ENCODE measurements around the gene KCNC1. TPM values are rescaled to one million over a fixed set of nuclear protein-coding genes. Genes with fewer than 3 reads are reported as not detected.

KCNC1 gene
- total and polyA plus RNA-seq, 4 donors: 3.8 to 48.7 (median 31.0) TPM

DNA sequence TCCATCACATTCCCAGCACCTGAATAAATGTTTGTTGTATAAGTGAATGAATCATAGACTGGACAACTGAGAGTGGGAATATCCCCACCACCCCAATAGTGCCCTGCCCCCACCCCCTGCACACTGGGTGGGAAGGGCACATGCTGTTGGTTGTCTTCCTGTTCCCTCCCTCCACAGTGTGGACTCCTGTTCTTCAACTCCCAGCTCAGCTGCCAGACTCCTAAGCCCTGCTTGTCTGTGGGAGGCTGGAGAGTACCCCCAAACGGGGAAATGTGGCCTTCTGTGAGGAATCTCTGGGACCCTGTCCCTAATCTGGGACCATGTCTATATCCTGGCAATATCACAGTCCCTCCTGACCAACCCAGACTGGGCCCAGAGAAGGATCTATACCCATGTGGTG, 20.7 kb upstream of the KCNC1 start:
- no peak overlapping the region for H3K4me3 ChIP-seq (ENCODE audit: low read depth, low read length)
- WGBS (ENCODE audit: insufficient coverage): no CpG with 5 or more reads among the region's 1 CpG
- no peak for DNase-seq (ENCODE audit: low read depth in 4 of 6, low spot score in 6 of 6)
- peaks cover 2% of the 10 kb centered on the region for H3K4me1 ChIP-seq (ENCODE audit: control insufficient read depth, insufficient read depth, low read length)
- H3K36me3 ChIP-seq (ENCODE audit: control insufficient read depth, insufficient read depth, low read length): no peaks in the 10 kb centered on the region
- no peak overlapping the region for H3K27ac ChIP-seq (ENCODE audit: low read depth, low read length)
- peaks cover 59% of the 10 kb centered on the region for H3K27me3 ChIP-seq (ENCODE audit: control insufficient read depth, insufficient read depth, low read length)
- no peaks in the 10 kb centered on the region for H3K9me3 ChIP-seq (ENCODE audit: control insufficient read depth, insufficient read depth, low read length)

- Histone ChIP-seq H3K9me3 (ENCODE audit: control insufficient read depth, insufficient read depth, low read length) (no peaks in the 10 kb centered on the region), H3K4me3 (ENCODE audit: low read depth, low read length) (no peak overlapping the region), H3K27me3 (ENCODE audit: control insufficient read depth, insufficient read depth, low read length) (peaks cover 65% of the 10 kb centered on the region), H3K36me3 (ENCODE audit: control insufficient read depth, insufficient read depth, low read length) (no peaks in the 10 kb centered on the region), H3K27ac (ENCODE audit: low read depth, low read length) (no peak overlapping the region), H3K4me1 (ENCODE audit: control insufficient read depth, insufficient read depth, low read length) (peaks cover 7% of the 10 kb centered on the region)
- DNase-seq (ENCODE audit: low read depth in 4 of 6, low spot score in 6 of 6): no peak
- 58% methylated on average over 7 of the region's 8 CpGs for WGBS (ENCODE audit: insufficient coverage)
Observed at GRCh38 chr11:17714356-17714854, 20.2 kb upstream of the KCNC1 start.

GRCh38 chr11:17714870-17715269, 19.7 kb upstream of the KCNC1 start:
- H3K9me3 ChIP-seq (ENCODE audit: control insufficient read depth, insufficient read depth, low read length): no peaks in the 10 kb centered on the region
- 87% methylated on average over 3 of the region's 4 CpGs for WGBS (ENCODE audit: insufficient coverage)
- H3K36me3 ChIP-seq (ENCODE audit: control insufficient read depth, insufficient read depth, low read length): no peaks in the 10 kb centered on the region
- DNase-seq (ENCODE audit: low read depth in 4 of 6, low spot score in 6 of 6): no peak
- H3K27ac ChIP-seq (ENCODE audit: low read depth, low read length): no peak overlapping the region
- H3K27me3 ChIP-seq (ENCODE audit: control insufficient read depth, insufficient read depth, low read length): peaks cover 66% of the 10 kb centered on the region
- H3K4me1 ChIP-seq (ENCODE audit: control insufficient read depth, insufficient read depth, low read length): peaks cover 12% of the 10 kb centered on the region
- H3K4me3 ChIP-seq (ENCODE audit: low read depth, low read length): no peak overlapping the region

GRCh38 chr11:17716807-17717206, 17.8 kb upstream of the KCNC1 start:
- no peak overlapping the region for H3K4me3 ChIP-seq (ENCODE audit: low read depth, low read length)
- WGBS (ENCODE audit: insufficient coverage): 90% methylated on average over 2 of the region's 2 CpGs
- peaks cover 80% of the 10 kb centered on the region for H3K27me3 ChIP-seq (ENCODE audit: control insufficient read depth, insufficient read depth, low read length)
- peaks cover 30% of the 10 kb centered on the region for H3K4me1 ChIP-seq (ENCODE audit: control insufficient read depth, insufficient read depth, low read length)
- H3K36me3 ChIP-seq (ENCODE audit: control insufficient read depth, insufficient read depth, low read length): no peaks in the 10 kb centered on the region
- H3K9me3 ChIP-seq (ENCODE audit: control insufficient read depth, insufficient read depth, low read length): no peaks in the 10 kb centered on the region
- DNase-seq (ENCODE audit: low read depth in 4 of 6, low spot score in 6 of 6): no peak
- no peak overlapping the region for H3K27ac ChIP-seq (ENCODE audit: low read depth, low read length)

DNA sequence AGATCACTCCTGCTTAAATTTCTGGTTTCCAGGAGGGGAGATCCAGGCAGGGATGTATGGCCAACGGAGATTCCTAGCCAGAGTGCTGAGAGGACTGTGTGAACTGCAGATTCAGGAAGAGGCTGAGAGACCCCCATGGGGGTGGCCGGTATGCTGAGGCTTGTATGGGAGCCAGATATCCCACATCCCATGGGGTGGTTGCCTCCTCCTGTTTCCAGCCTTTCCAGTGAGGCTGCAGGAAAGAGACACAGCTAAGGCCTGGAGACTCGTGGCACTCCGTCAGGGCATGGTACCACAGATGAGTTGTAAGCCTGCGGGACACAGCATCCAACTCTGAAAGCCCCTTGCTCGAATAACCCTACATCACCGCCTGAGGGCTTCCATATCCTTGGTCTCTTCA, 16.6 kb upstream of the KCNC1 start:
- no peak overlapping the region for H3K4me3 ChIP-seq (ENCODE audit: low read depth, low read length)
- H3K9me3 ChIP-seq (ENCODE audit: control insufficient read depth, insufficient read depth, low read length): no peaks in the 10 kb centered on the region
- no peaks in the 10 kb centered on the region for H3K36me3 ChIP-seq (ENCODE audit: control insufficient read depth, insufficient read depth, low read length)
- peaks cover 83% of the 10 kb centered on the region for H3K27me3 ChIP-seq (ENCODE audit: control insufficient read depth, insufficient read depth, low read length)
- no peak for DNase-seq (ENCODE audit: low read depth in 4 of 6, low spot score in 6 of 6)
- peaks cover 33% of the 10 kb centered on the region for H3K4me1 ChIP-seq (ENCODE audit: control insufficient read depth, insufficient read depth, low read length)
- WGBS (ENCODE audit: insufficient coverage): 59% methylated on average over 7 of the region's 7 CpGs
- H3K27ac ChIP-seq (ENCODE audit: low read depth, low read length): no peak overlapping the region

- H3K36me3 ChIP-seq (ENCODE audit: control insufficient read depth, insufficient read depth, low read length): no peaks in the 10 kb centered on the region
- no peak overlapping the region for H3K4me3 ChIP-seq (ENCODE audit: low read depth, low read length)
- H3K9me3 ChIP-seq (ENCODE audit: control insufficient read depth, insufficient read depth, low read length): no peaks in the 10 kb centered on the region
- 11% methylated on average over 16 of the region's 16 CpGs for WGBS (ENCODE audit: insufficient coverage)
- H3K27me3 ChIP-seq (ENCODE audit: control insufficient read depth, insufficient read depth, low read length): peaks cover 89% of the 10 kb centered on the region
- DNase-seq (ENCODE audit: low read depth in 4 of 6, low spot score in 6 of 6): no peak
- peaks cover 33% of the 10 kb centered on the region for H3K4me1 ChIP-seq (ENCODE audit: control insufficient read depth, insufficient read depth, low read length)
- no peak overlapping the region for H3K27ac ChIP-seq (ENCODE audit: low read depth, low read length)
Observed at GRCh38 chr11:17718510-17718962, 16.0 kb upstream of the KCNC1 start.

DNA sequence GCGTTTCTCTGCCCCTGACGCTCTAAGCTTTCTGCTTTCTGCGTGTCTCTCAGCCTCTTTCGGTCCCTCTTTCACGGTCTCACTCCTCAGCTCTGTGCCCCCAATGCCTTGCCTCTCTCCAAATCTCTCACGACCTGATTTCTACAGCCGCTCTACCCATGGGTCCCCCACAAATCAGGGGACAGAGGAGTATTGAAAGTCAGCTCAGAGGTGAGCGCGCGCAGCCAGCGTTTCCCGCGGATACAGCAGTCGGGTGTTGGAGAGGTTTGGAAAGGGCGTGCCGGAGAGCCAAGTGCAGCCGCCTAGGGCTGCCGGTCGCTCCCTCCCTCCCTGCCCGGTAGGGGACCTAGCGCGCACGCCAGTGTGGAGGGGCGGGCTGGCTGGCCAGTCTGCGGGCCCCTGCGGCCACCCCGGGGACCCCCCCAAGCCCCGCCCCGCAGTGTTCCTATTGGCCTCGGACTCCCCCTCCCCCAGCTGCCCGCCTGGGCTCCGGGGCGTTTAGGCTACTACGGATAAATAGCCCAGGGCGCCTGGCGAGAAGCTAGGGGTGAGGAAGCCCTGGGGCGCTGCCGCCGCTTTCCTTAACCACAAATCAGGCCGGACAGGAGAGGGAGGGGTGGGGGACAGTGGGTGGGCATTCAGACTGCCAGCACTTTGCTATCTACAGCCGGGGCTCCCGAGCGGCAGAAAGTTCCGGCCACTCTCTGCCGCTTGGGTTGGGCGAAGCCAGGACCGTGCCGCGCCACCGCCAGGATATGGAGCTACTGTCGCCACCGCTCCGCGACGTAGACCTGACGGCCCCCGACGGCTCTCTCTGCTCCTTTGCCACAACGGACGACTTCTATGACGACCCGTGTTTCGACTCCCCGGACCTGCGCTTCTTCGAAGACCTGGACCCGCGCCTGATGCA, 15.3 kb upstream of the KCNC1 start, which contains the start of gene MYOD1:
TSS of gene MYOD1 (plus strand) at position 544 of the 910 bp plus-strand sequence. CDS start at position 756, 212 bp downstream.
- peaks cover 91% of the 10 kb centered on the region for H3K27me3 ChIP-seq (ENCODE audit: control insufficient read depth, insufficient read depth, low read length)
- no peak within 1 kb of the TSS for H3K4me3 ChIP-seq (ENCODE audit: low read depth, low read length)
- no peak within 1 kb of the TSS for H3K27ac ChIP-seq (ENCODE audit: low read depth, low read length)
- 1% methylated on average over 58 of the region's 68 CpGs for WGBS (ENCODE audit: insufficient coverage)
- H3K36me3 ChIP-seq (ENCODE audit: control insufficient read depth, insufficient read depth, low read length): no peaks in the 10 kb centered on the region
- peak in 1 of 6 donors; percentile 24 for DNase-seq (ENCODE audit: low read depth in 4 of 6, low spot score in 6 of 6)
- no peaks in the 10 kb centered on the region for H3K9me3 ChIP-seq (ENCODE audit: control insufficient read depth, insufficient read depth, low read length)
- peaks cover 33% of the 10 kb centered on the region for H3K4me1 ChIP-seq (ENCODE audit: control insufficient read depth, insufficient read depth, low read length)

DNA sequence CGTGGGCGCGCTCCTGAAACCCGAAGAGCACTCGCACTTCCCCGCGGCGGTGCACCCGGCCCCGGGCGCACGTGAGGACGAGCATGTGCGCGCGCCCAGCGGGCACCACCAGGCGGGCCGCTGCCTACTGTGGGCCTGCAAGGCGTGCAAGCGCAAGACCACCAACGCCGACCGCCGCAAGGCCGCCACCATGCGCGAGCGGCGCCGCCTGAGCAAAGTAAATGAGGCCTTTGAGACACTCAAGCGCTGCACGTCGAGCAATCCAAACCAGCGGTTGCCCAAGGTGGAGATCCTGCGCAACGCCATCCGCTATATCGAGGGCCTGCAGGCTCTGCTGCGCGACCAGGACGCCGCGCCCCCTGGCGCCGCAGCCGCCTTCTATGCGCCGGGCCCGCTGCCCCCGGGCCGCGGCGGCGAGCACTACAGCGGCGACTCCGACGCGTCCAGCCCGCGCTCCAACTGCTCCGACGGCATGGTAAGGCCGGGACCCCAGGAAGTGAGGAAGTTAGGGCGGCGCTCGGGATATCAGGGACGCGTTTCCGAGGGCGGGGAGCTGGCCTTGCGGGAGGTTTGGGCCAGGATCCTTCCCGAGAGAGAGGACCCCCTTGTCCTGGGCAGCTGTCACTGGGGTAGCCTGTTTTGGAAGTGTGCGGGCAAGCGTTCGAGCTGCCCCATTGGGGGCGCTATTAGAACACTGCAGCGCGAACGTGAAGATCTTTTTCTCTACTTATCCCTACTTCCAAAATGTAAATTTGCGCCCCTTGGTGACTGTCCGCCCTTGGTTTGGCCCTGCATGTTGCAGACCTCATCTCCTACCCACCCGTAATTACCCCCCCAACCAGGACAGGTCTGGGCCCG, 14.4 kb upstream of the KCNC1 start:
- Histone ChIP-seq H3K27ac (ENCODE audit: low read depth, low read length) (no peak overlapping the region), H3K36me3 (ENCODE audit: control insufficient read depth, insufficient read depth, low read length) (no peaks in the 10 kb centered on the region), H3K4me3 (ENCODE audit: low read depth, low read length) (no peak overlapping the region), H3K4me1 (ENCODE audit: control insufficient read depth, insufficient read depth, low read length) (peaks cover 33% of the 10 kb centered on the region), H3K9me3 (ENCODE audit: control insufficient read depth, insufficient read depth, low read length) (no peaks in the 10 kb centered on the region), H3K27me3 (ENCODE audit: control insufficient read depth, insufficient read depth, low read length) (peaks cover 92% of the 10 kb centered on the region)
- under 1% methylated on average over 82 of the region's 85 CpGs for WGBS (ENCODE audit: insufficient coverage)
- DNase-seq (ENCODE audit: low read depth in 4 of 6, low spot score in 6 of 6): peak in 2 of 6 donors; percentile 38 to 45

DNA sequence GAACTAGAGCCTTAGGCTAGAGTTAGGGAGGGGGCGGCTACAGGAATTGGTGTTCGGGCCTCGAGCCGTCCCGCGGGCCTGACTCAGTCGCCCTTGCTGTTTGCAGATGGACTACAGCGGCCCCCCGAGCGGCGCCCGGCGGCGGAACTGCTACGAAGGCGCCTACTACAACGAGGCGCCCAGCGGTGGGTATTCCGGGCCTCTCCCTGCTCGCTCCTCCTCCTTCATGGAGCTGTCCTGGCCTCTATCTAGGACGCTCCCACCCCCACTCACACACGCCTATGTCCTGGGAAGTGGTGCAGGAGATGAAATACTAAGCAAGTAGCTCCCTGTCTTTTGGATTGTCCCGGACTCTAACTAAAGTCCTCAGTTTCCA, 13.8 kb upstream of the KCNC1 start:
- Histone ChIP-seq H3K36me3 (ENCODE audit: control insufficient read depth, insufficient read depth, low read length) (no peaks in the 10 kb centered on the region), H3K27me3 (ENCODE audit: control insufficient read depth, insufficient read depth, low read length) (peaks cover 90% of the 10 kb centered on the region), H3K9me3 (ENCODE audit: control insufficient read depth, insufficient read depth, low read length) (no peaks in the 10 kb centered on the region), H3K4me3 (ENCODE audit: low read depth, low read length) (no peak overlapping the region), H3K27ac (ENCODE audit: low read depth, low read length) (no peak overlapping the region), H3K4me1 (ENCODE audit: control insufficient read depth, insufficient read depth, low read length) (peaks cover 33% of the 10 kb centered on the region)
- peak in 1 of 6 donors; percentile 21 for DNase-seq (ENCODE audit: low read depth in 4 of 6, low spot score in 6 of 6)
- WGBS (ENCODE audit: insufficient coverage): 3% methylated on average over 24 of the region's 24 CpGs

All from spinal cord (tissue), 10 donors.